Lung (tissue), 12 donors: ENCODE results near the gene ACAN. TPM values are rescaled to one million over a fixed set of nuclear protein-coding genes. Genes with fewer than 3 reads are reported as not detected.

Experiments used
- ATAC-seq: fragments of 200-7000 bp; cut with Tn5 transposase; one replicate; pipeline ENCODE4 v1.9.1; 2020; ENCODE audit warnings: moderate number of reproducible peaks; ENCODE audit not compliant: insufficient read depth, low FRiP score
- DNase-seq, 3 donors: peaks; one replicate each; pipeline ENCODE4 v3.0.0-alpha.2; 2013 to 2017
- H3K27ac ChIP-seq, 2 donors: one replicate each; pipeline ENCODE4 v1.5.1; 2013; ENCODE audit warnings: mild to moderate bottlenecking in 2 of 2, moderate library complexity in 2 of 2, control low read depth in 1 of 2, inconsistent platforms in 1 of 2, low read depth in 1 of 2, low read length in 1 of 2
- H3K27me3 ChIP-seq, 3 donors: one replicate each; pipeline ENCODE4 v1.5.1; 2013; ENCODE audit warnings: low read length in 2 of 3; ENCODE audit not compliant: control insufficient read depth in 3 of 3, insufficient read depth in 3 of 3
- H3K36me3 ChIP-seq, 4 donors: one replicate each; pipeline ENCODE4 v1.5.1; 2013; ENCODE audit warnings: low read length in 4 of 4, mild to moderate bottlenecking in 1 of 4, moderate library complexity in 1 of 4; ENCODE audit not compliant: control insufficient read depth in 4 of 4, insufficient read depth in 4 of 4
- H3K4me1 ChIP-seq, 5 donors: one replicate each; pipeline ENCODE4 v1.5.1; 2013; ENCODE audit warnings: low read length in 5 of 5, mild to moderate bottlenecking in 2 of 5, moderate library complexity in 1 of 5; ENCODE audit not compliant: control insufficient read depth in 5 of 5, insufficient read depth in 5 of 5
- H3K4me3 ChIP-seq: one replicate; pipeline ENCODE4 v1.5.1; 2013; ENCODE audit warnings: mild to moderate bottlenecking, control low read depth, moderate library complexity
- H3K9ac ChIP-seq, 2 donors: one replicate each; pipeline ENCODE4 v1.5.1; 2013; ENCODE audit warnings: low read length in 2 of 2, control low read depth in 1 of 2; ENCODE audit not compliant: insufficient read depth in 1 of 2
- H3K9me3 ChIP-seq, 4 donors: one replicate each; pipeline ENCODE4 v1.5.1; 2013; ENCODE audit warnings: low read length in 3 of 4, mild to moderate bottlenecking in 1 of 4, moderate library complexity in 1 of 4; ENCODE audit not compliant: control insufficient read depth in 4 of 4, insufficient read depth in 3 of 4
- WGBS, 2 donors: extraction: QIAGEN DNeasy Blood & Tissue Kit; methylation state at CpG; one replicate each; pipeline ENCODE4 v1.1.7; 2013; 5-methylcytosine and 5-hydroxymethylcytosine counted together
- polyA plus RNA-seq, 2 donors: library from polyadenylated mRNA; stranded (reverse); fragments of 200-250 nt; gene quantifications; one replicate each; pipeline ENCODE4 v1.2.1, GENCODE V29; 2013
- total RNA-seq, 2 donors: library from RNA; depleted of rRNA in 1 of 2; stranded (reverse); fragments of >200 nt in 1 of 2; gene quantifications; one replicate each; pipeline ENCODE4 v1.2.1, GENCODE V29; 2014 to 2021
- TF ChIP-seq, protein P1 (sequence below): IDR thresholded peaks from 2 replicates; pipeline ENCODE4 v1.5.1; 2012; ENCODE audit warnings: mild to moderate bottlenecking; ENCODE audit errors: control extremely low read depth, extremely low read depth
- donor health status: control.
- donor health status: control.
- donor health status: Bipolar disorder and iron deficiency.
- donor health status: healthy.
- donor health status: DM: yes; HTN: yes; CAD: no.

The ACAN gene
- total and polyA plus RNA-seq, 4 donors = 0.50 to 5.2 (median 0.85) TPM

DNA sequence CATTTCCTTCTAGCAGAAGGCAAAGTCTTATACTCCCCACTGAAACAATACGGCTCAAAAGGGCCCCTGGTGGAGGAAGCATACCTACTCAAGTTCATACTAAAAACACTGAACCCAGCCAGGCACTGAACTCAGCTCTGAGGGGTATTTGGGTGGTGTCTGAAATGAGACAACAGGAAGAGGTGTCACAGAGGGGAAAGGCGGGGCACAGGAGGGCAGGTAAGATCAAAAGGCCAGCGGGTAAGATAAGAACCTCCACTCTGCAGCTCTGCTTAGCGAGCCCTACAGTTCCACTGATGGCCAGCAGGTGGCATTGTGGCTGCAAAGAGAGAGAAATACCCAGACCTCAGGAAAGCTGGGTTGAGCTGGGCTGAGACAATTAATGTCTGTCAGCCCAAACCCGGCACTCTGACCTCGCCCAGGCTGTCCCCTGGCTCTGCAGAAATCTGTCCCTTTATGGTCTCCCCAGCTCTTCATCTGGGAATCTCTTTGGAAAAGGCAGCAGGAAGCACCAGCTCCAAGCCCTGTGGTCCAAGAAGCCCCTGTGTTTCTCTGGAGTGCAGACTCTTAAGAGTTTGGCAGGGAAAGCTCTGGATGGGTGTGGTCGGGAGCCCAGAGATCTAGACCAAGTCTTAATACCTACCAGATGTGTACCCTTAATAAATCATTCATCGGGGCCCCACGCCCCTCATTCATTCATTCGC is 101.5 kb downstream of the ACAN start:
- peaks cover 0 to 2% (median 0%) of the 10 kb centered on the region in 4 donors for H3K9me3 ChIP-seq
- peaks cover 0 to 4% (median 0%) of the 10 kb centered on the region in 5 donors for H3K4me1 ChIP-seq
- TF ChIP-seq, protein P1, sequence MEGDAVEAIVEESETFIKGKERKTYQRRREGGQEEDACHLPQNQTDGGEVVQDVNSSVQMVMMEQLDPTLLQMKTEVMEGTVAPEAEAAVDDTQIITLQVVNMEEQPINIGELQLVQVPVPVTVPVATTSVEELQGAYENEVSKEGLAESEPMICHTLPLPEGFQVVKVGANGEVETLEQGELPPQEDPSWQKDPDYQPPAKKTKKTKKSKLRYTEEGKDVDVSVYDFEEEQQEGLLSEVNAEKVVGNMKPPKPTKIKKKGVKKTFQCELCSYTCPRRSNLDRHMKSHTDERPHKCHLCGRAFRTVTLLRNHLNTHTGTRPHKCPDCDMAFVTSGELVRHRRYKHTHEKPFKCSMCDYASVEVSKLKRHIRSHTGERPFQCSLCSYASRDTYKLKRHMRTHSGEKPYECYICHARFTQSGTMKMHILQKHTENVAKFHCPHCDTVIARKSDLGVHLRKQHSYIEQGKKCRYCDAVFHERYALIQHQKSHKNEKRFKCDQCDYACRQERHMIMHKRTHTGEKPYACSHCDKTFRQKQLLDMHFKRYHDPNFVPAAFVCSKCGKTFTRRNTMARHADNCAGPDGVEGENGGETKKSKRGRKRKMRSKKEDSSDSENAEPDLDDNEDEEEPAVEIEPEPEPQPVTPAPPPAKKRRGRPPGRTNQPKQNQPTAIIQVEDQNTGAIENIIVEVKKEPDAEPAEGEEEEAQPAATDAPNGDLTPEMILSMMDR = peak; percentile 80
- H3K27me3 ChIP-seq = no peaks in the 10 kb centered on the region
- H3K9ac ChIP-seq = no peak overlapping the region
- peak; percentile 80 for ATAC-seq
- H3K27ac ChIP-seq = no peak overlapping the region
- peaks cover 0 to 39% (median 24%) of the 10 kb centered on the region in 4 donors for H3K36me3 ChIP-seq
- 32 to 42% methylated on average over 10 of the region's 10 CpGs for WGBS, 2 donors
- H3K4me3 ChIP-seq = no peak overlapping the region
- DNase-seq = peak; percentile 77 to 78 (median 77)

DNA sequence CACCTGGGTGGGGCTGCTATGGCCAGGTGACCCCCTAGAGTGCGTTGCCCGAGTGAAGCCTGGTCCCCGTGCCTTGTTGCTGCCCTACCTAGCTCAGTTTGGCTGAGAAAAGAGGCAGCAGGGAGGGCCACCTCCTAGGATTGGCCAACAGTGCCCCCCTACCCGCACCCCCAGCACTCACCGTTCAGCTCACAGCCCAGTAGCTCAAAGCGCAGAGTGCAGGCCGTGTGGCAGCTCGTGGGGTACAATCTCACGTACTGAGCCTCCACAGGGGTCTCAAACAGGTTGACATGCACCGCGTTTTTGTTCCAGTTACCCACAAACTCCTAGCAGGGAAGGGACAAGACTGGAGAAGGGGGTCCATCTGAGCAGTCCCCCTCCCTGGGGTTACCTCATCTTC is 102.3 kb downstream of the ACAN start:
- peaks cover 0 to 39% (median 25%) of the 10 kb centered on the region in 4 donors for H3K36me3 ChIP-seq
- no peak for ATAC-seq
- TF ChIP-seq, protein P1 = no peak
- no peak overlapping the region for H3K27ac ChIP-seq
- no peaks in the 10 kb centered on the region for H3K27me3 ChIP-seq
- H3K4me1 ChIP-seq = peaks cover 0 to 7% (median 0%) of the 10 kb centered on the region in 5 donors
- no peak overlapping the region for H3K4me3 ChIP-seq
- DNase-seq = no peak
- WGBS, 2 donors = 93 to 95% methylated on average over 11 of the region's 11 CpGs
- no peak overlapping the region for H3K9ac ChIP-seq
- no peaks in the 10 kb centered on the region for H3K9me3 ChIP-seq

DNA sequence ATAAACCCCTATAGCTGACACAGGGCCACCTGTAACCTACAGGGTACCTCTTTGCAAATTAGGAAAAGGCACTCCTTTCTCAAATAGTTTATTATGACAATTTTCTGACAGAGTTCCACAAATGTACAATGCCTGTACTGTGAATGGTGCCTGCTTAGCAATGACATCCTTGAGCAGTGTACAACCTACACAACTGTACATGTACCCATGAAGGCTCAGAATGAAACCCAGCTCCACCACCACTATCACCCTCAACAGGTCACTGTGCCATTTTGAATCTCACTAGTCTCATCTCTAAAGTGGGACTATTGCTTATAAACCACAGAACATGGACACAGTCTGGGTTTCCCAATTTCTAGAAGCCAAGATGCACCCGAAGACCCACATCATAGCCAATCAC is 102.9 kb downstream of the ACAN start:
- no peaks in the 10 kb centered on the region for H3K9me3 ChIP-seq
- no peaks in the 10 kb centered on the region for H3K27me3 ChIP-seq
- whole genome bisulfite sequencing, 2 donors = 95 to 100% methylated on average over 1 of the region's 1 CpG
- peaks cover 0 to 10% (median 3%) of the 10 kb centered on the region in 5 donors for H3K4me1 ChIP-seq
- ATAC-seq (no peak), DNase-seq (no peak)
- H3K4me3 ChIP-seq = no peak overlapping the region
- peaks cover 0 to 39% (median 25%) of the 10 kb centered on the region in 4 donors for H3K36me3 ChIP-seq
- TF ChIP-seq, protein P1 = no peak
- no peak overlapping the region for H3K27ac ChIP-seq
- H3K9ac ChIP-seq = no peak overlapping the region
